Stomach smooth muscle (tissue), 2 donors: ENCODE results near the gene ADAM15.

Source experiments
- H3K27ac ChIP-seq: one replicate; pipeline ENCODE4 v1.7.0; 2013; ENCODE audit warnings: mild to moderate bottlenecking, low read length, inconsistent platforms
- H3K27me3 ChIP-seq, 2 donors: one replicate each; pipeline ENCODE4 v1.7.0; 2013; ENCODE audit warnings: low read length in 2 of 2; ENCODE audit not compliant: insufficient read depth in 2 of 2, control insufficient read depth in 1 of 2
- H3K36me3 ChIP-seq, 2 donors: one replicate each; pipeline ENCODE4 v1.7.0; 2013; ENCODE audit warnings: low read length in 2 of 2; ENCODE audit not compliant: control insufficient read depth in 2 of 2, insufficient read depth in 2 of 2
- H3K4me1 ChIP-seq: one replicate; pipeline ENCODE4 v1.7.0; 2013; ENCODE audit warnings: low read length; ENCODE audit not compliant: control insufficient read depth, insufficient read depth
- H3K4me3 ChIP-seq, 2 donors: one replicate each; pipeline ENCODE4 v1.7.0; 2013; ENCODE audit warnings: low read length in 2 of 2
- H3K9ac ChIP-seq, 2 donors: one replicate each; pipeline ENCODE4 v1.7.0; 2013; ENCODE audit warnings: low read length in 2 of 2, mild to moderate bottlenecking in 1 of 2
- H3K9me3 ChIP-seq, 2 donors: one replicate each; pipeline ENCODE4 v1.7.0; 2013; ENCODE audit warnings: low read length in 2 of 2; ENCODE audit not compliant: control insufficient read depth in 2 of 2
- donor health status: healthy.
- donor health status: Pancreatic carcinoma.

The ADAM15 gene

DNA sequence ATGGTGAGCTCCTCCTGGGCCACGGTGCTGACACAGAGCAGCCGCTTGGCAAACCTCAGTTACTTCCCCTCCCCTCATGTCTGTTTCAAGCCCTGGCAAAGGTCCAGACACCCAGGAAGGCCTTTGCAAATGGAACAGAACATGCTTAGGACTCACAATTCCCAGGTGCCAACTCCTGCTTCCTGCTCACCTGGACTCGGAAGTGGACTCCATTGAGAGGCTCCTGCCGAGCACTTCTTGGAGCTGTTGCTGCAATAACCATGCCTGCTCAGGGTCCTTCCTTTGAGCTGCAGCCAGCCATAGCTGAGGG is 28.2 kb upstream of the ADAM15 start:
- no peaks in the 10 kb centered on the region for H3K27me3 ChIP-seq
- no peaks in the 10 kb centered on the region for H3K36me3 ChIP-seq
- H3K9me3 ChIP-seq = no peaks in the 10 kb centered on the region
- H3K9ac ChIP-seq = no peak overlapping the region
- H3K27ac ChIP-seq = no peak overlapping the region
- no peak overlapping the region for H3K4me3 ChIP-seq
- peaks cover 2% of the 10 kb centered on the region for H3K4me1 ChIP-seq

DNA sequence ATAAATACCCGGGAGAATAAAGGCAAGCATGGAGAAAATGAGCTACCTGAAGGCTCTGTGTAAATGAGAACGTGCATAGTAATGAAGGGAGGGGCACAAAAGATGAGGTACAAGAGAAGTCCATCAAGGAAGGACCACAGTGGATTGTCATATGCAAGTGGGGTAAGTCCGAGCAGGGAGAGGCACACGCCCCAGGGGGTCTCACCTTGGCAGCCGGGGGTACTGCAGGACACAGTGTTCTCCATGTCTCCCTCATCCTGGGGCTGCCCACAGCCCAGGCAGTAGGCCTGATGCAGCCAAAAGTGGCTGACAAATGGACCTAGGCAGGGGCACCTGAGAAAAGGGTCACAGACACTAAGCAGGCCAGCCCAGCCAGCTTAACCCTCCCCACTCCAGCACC is 27.5 kb upstream of the ADAM15 start:
- Histone ChIP-seq H3K9ac (no peak overlapping the region), H3K27me3 (no peaks in the 10 kb centered on the region), H3K36me3 (no peaks in the 10 kb centered on the region), H3K4me1 (no peaks in the 10 kb centered on the region), H3K4me3 (no peak overlapping the region), H3K27ac (no peak overlapping the region), H3K9me3 (no peaks in the 10 kb centered on the region)

- Histone ChIP-seq H3K9ac (no peak overlapping the region), H3K4me1 (no peaks in the 10 kb centered on the region), H3K36me3 (no peaks in the 10 kb centered on the region), H3K27me3 (no peaks in the 10 kb centered on the region), H3K27ac (no peak overlapping the region), H3K4me3 (no peak overlapping the region), H3K9me3 (no peaks in the 10 kb centered on the region)
These were observed 26.8 kb upstream of the ADAM15 start for GRCh38 chr1:155024315-155024714.

- Histone ChIP-seq H3K27me3 (no peaks in the 10 kb centered on the region), H3K9ac (no peak overlapping the region), H3K9me3 (no peaks in the 10 kb centered on the region), H3K27ac (no peak overlapping the region), H3K36me3 (no peaks in the 10 kb centered on the region), H3K4me1 (no peaks in the 10 kb centered on the region), H3K4me3 (no peak overlapping the region)
These were observed 25.0 kb upstream of the ADAM15 start for GRCh38 chr1:155026154-155026553.

DNA sequence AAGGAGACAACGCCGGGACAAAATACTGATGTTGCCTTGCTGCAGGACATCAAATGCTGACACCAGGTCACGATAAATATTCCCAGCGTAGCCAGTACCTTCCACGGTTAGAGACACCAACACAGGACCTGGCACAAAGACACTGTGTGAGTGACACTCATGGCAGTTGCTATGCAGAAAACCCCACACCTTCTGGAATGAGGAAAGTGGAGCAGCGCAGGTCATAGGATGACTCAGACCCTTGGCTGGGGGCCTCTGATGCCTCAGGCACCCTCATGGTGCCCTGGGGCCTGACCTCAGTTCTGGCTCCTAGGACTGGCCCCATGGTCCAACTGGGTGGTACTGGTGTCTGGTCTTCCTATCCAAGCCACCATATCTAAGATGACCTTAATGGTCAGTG is 24.5 kb upstream of the ADAM15 start:
- no peaks in the 10 kb centered on the region for H3K4me1 ChIP-seq
- no peaks in the 10 kb centered on the region for H3K9me3 ChIP-seq
- H3K9ac ChIP-seq = no peak overlapping the region
- H3K4me3 ChIP-seq = no peak overlapping the region
- no peaks in the 10 kb centered on the region for H3K27me3 ChIP-seq
- H3K36me3 ChIP-seq = no peaks in the 10 kb centered on the region
- H3K27ac ChIP-seq = no peak overlapping the region

DNA sequence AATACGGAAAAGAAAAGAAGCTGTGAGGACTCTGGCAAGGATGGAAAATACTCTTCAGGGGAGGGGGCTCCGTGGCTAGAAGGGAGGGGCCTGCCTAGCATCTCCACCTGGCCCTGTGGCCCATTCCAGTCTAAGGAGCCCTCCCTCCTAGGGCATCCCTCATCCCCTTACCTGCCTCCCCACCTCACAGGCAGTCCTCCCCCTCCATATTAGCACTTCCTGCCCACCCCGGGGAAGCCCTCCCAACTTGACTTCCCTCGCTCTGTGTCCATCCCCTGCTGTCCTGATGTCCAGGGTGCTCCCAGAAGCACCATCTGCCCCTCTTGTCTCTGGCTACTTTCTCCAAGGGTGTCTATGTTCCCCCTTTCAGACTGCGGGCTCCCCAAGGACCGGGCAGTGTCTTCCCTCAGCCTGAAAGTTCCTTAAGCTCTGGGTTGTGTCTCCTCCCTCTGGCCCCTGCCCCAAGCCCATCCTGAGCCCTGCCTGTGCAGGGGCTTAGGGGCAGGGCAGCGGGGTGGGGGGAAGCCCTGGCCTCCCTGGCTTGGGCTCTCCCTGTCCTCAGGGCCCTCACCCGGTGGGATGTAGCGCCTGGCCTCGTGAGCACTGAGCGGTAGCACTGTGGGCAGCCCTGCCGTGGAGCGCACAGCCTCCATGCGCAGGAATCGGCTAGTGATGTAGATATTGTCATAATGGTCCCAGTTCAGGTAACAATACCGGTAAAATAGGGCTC is 21.4 kb upstream of the ADAM15 start:
- Histone ChIP-seq H3K9ac (no peak overlapping the region), H3K27ac (no peak overlapping the region), H3K36me3 (no peaks in the 10 kb centered on the region), H3K4me3 (no peak overlapping the region), H3K9me3 (no peaks in the 10 kb centered on the region), H3K4me1 (peaks cover 2% of the 10 kb centered on the region), H3K27me3 (no peaks in the 10 kb centered on the region)

DNA sequence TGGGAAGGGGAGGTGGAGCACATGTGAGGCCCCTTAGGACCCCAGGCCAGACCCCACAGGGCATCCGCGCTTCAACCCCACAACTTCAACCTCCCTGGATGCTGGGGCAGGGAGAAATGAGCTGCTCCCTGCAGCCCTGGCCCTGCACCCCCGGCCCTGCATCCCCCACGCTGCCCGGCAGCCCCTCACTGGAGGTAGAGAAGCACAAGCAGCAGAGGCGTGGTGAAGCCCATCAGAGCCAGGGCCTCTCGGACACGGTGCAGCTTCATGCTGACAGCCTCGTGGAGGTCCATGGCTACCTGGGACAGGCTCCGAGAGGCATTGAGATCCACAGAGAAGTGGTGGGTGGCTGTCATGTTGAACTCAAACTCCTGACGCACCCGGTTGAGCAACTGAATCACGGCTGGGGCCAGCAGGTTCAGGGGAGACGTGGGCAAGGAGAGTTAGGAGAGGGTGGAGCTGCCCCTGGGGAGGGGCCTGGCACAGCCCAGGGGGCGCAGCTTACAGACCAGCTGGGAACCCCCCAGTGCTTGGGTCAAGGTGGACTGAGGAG is 20.8 kb upstream of the ADAM15 start:
- Histone ChIP-seq H3K4me3 (no peak overlapping the region), H3K9ac (no peak overlapping the region), H3K4me1 (peaks cover 2% of the 10 kb centered on the region), H3K27ac (no peak overlapping the region), H3K9me3 (no peaks in the 10 kb centered on the region), H3K27me3 (no peaks in the 10 kb centered on the region), H3K36me3 (no peaks in the 10 kb centered on the region)

- H3K4me1 ChIP-seq = peaks cover 2% of the 10 kb centered on the region
- H3K9ac ChIP-seq = no peak overlapping the region
- H3K9me3 ChIP-seq = no peaks in the 10 kb centered on the region
- no peaks in the 10 kb centered on the region for H3K27me3 ChIP-seq
- H3K4me3 ChIP-seq = no peak overlapping the region
- H3K27ac ChIP-seq = no peak overlapping the region
- no peaks in the 10 kb centered on the region for H3K36me3 ChIP-seq
These were observed 20.2 kb upstream of the ADAM15 start for GRCh38 chr1:155030899-155031298.

- Histone ChIP-seq H3K27ac (no peak overlapping the region), H3K4me1 (peaks cover 2% of the 10 kb centered on the region), H3K4me3 (no peak overlapping the region), H3K9ac (no peak overlapping the region), H3K36me3 (no peaks in the 10 kb centered on the region), H3K27me3 (no peaks in the 10 kb centered on the region), H3K9me3 (no peaks in the 10 kb centered on the region)
These were observed 18.2 kb upstream of the ADAM15 start for GRCh38 chr1:155032886-155033285.

GRCh38 chr1:155033524-155033923 is 17.6 kb upstream of the ADAM15 start, which contains the start of the genes DCST1 and DCST2:
DCST1 (plus strand) TSS chr1:155033824; CDS start chr1:155034037, 213 bp downstream.
DCST2 (minus strand) TSS chr1:155033781; CDS start chr1:155033701, 80 bp downstream.
- no peak within 1 kb of the TSS for H3K27ac ChIP-seq
- no peaks in the 10 kb centered on the region for H3K36me3 ChIP-seq
- no peak within 1 kb of the TSS for H3K9ac ChIP-seq
- H3K4me1 ChIP-seq = peaks cover 2% of the 10 kb centered on the region
- H3K27me3 ChIP-seq = no peaks in the 10 kb centered on the region
- H3K9me3 ChIP-seq = no peaks in the 10 kb centered on the region
- H3K4me3 ChIP-seq = no peak within 1 kb of the TSS
